Large intestine (tissue), 3 donors: ENCODE data around the gene SVIL. TPM values are rescaled to one million over a fixed set of nuclear protein-coding genes. Genes with fewer than 3 reads are reported as not detected.

Source experiments
- DNase-seq, 2 donors: peaks; one replicate each; pipeline versions ENCODE4 v3.0.0 to v3.0.0-alpha.2; 2013
- H3K27ac ChIP-seq: one replicate; pipeline ENCODE4 v1.5.1; 2013; ENCODE audit warnings: low read length
- H3K27me3 ChIP-seq: 2 replicates; pipeline ENCODE4 v1.6.1; 2013; ENCODE audit warnings: low read length; ENCODE audit not compliant: control insufficient read depth, insufficient read depth
- H3K36me3 ChIP-seq: 2 replicates; pipeline ENCODE4 v1.6.1; 2013; ENCODE audit warnings: low read length; ENCODE audit not compliant: control insufficient read depth, insufficient read depth
- H3K4me1 ChIP-seq: one replicate; pipeline ENCODE4 v1.6.1; 2013; ENCODE audit warnings: low read length; ENCODE audit not compliant: control insufficient read depth, insufficient read depth
- H3K4me3 ChIP-seq: one replicate; pipeline ENCODE4 v1.5.1; 2013; ENCODE audit warnings: low read length
- H3K9me3 ChIP-seq: one replicate; pipeline ENCODE4 v1.6.1; 2013; ENCODE audit warnings: mild to moderate bottlenecking, low read depth, low read length, moderate library complexity; ENCODE audit not compliant: control insufficient read depth
- WGBS: methylation state at CpG from one replicate; pipeline ENCODE4 v1.1.5; 2013; ENCODE audit warnings: low lambda C conversion rate; ENCODE audit not compliant: insufficient coverage; 5-methylcytosine and 5-hydroxymethylcytosine counted together
- polyA plus RNA-seq: library from polyadenylated mRNA; unstranded; fragments of 120-200 nt; gene quantifications from one replicate; pipeline ENCODE4 v1.2.1, GENCODE V29; 2013

SVIL gene
- polyA plus RNA-seq, 1 donor, result 42.2 TPM

GRCh38 chr10:29479081-29479925 is 155.5 kb downstream of the SVIL start:
- WGBS, result no CpG with 5 or more reads among the region's 12 CpGs
- H3K27ac ChIP-seq, result no peak overlapping the region
- no peaks in the 10 kb centered on the region for H3K9me3 ChIP-seq
- H3K27me3 ChIP-seq, result no peaks in the 10 kb centered on the region
- peaks cover 40% of the 10 kb centered on the region for H3K36me3 ChIP-seq
- H3K4me1 ChIP-seq, result peaks cover 3% of the 10 kb centered on the region
- DNase-seq, result no peak
- H3K4me3 ChIP-seq, result no peak overlapping the region

GRCh38 chr10:29473406-29474100 is 161.2 kb downstream of the SVIL start:
- Histone ChIP-seq H3K27ac (no peak overlapping the region), H3K4me1 (peaks cover 24% of the 10 kb centered on the region), H3K27me3 (no peaks in the 10 kb centered on the region), H3K36me3 (peaks cover 58% of the 10 kb centered on the region), H3K9me3 (no peaks in the 10 kb centered on the region), H3K4me3 (no peak overlapping the region)
- WGBS, result no CpG with 5 or more reads among the region's 19 CpGs
- DNase-seq, result no peak

GRCh38 chr10:29473087-29473356 is 161.7 kb downstream of the SVIL start:
- Histone ChIP-seq H3K36me3 (peaks cover 52% of the 10 kb centered on the region), H3K27ac (no peak overlapping the region), H3K4me3 (no peak overlapping the region), H3K27me3 (no peaks in the 10 kb centered on the region), H3K9me3 (no peaks in the 10 kb centered on the region), H3K4me1 (peaks cover 21% of the 10 kb centered on the region)
- no CpG with 5 or more reads among the region's 6 CpGs for WGBS
- DNase-seq, result no peak

- no peak overlapping the region for H3K27ac ChIP-seq
- no peak overlapping the region for H3K4me3 ChIP-seq
- DNase-seq, result no peak
- H3K36me3 ChIP-seq, result peaks cover 51% of the 10 kb centered on the region
- H3K4me1 ChIP-seq, result peaks cover 20% of the 10 kb centered on the region
- no peaks in the 10 kb centered on the region for H3K27me3 ChIP-seq
- no peaks in the 10 kb centered on the region for H3K9me3 ChIP-seq
- no CpG with 5 or more reads among the region's 5 CpGs for WGBS
These were observed 162.3 kb downstream of the SVIL start for GRCh38 chr10:29472301-29473086.

- H3K27me3 ChIP-seq, result no peaks in the 10 kb centered on the region
- H3K4me1 ChIP-seq, result peaks cover 20% of the 10 kb centered on the region
- DNase-seq, result peak; percentile 43 to 65
- H3K4me3 ChIP-seq, result no peak overlapping the region
- no peaks in the 10 kb centered on the region for H3K9me3 ChIP-seq
- H3K27ac ChIP-seq, result no peak overlapping the region
- no CpG with 5 or more reads among the region's 1 CpG for WGBS
- peaks cover 51% of the 10 kb centered on the region for H3K36me3 ChIP-seq
These were observed 163.3 kb downstream of the SVIL start for GRCh38 chr10:29471544-29471859.

GRCh38 chr10:29470843-29471543 is 163.8 kb downstream of the SVIL start:
- Histone ChIP-seq H3K27ac (no peak overlapping the region), H3K4me1 (peaks cover 20% of the 10 kb centered on the region), H3K27me3 (no peaks in the 10 kb centered on the region), H3K4me3 (no peak overlapping the region), H3K9me3 (no peaks in the 10 kb centered on the region), H3K36me3 (peaks cover 48% of the 10 kb centered on the region)
- DNase-seq, result peak in 1 of 2 donors; percentile 42
- WGBS, result 33% methylated on average over 3 of the region's 14 CpGs

- no peak overlapping the region for H3K4me3 ChIP-seq
- H3K27me3 ChIP-seq, result no peaks in the 10 kb centered on the region
- peaks cover 48% of the 10 kb centered on the region for H3K36me3 ChIP-seq
- DNase-seq, result no peak
- no peaks in the 10 kb centered on the region for H3K9me3 ChIP-seq
- WGBS, result no CpG with 5 or more reads among the region's 16 CpGs
- no peak overlapping the region for H3K27ac ChIP-seq
- peaks cover 20% of the 10 kb centered on the region for H3K4me1 ChIP-seq
These were observed 164.4 kb downstream of the SVIL start for GRCh38 chr10:29470355-29470705.

GRCh38 chr10:29469481-29470354 is 165.1 kb downstream of the SVIL start:
- no peak for DNase-seq
- peaks cover 20% of the 10 kb centered on the region for H3K4me1 ChIP-seq
- no peaks in the 10 kb centered on the region for H3K9me3 ChIP-seq
- WGBS, result 80% methylated on average over 1 of the region's 28 CpGs
- H3K36me3 ChIP-seq, result peaks cover 49% of the 10 kb centered on the region
- no peak overlapping the region for H3K27ac ChIP-seq
- no peaks in the 10 kb centered on the region for H3K27me3 ChIP-seq
- H3K4me3 ChIP-seq, result no peak overlapping the region

- no CpG with 5 or more reads among the region's 8 CpGs for WGBS
- no peak for DNase-seq
- Histone ChIP-seq H3K4me3 (no peak overlapping the region), H3K4me1 (no peaks in the 10 kb centered on the region), H3K27me3 (no peaks in the 10 kb centered on the region), H3K27ac (no peak overlapping the region), H3K36me3 (peaks cover 57% of the 10 kb centered on the region), H3K9me3 (peaks cover 2% of the 10 kb centered on the region)
These were observed 169.4 kb downstream of the SVIL start for GRCh38 chr10:29465384-29465783.
